C4-2B (cell line): ENCODE measurements around the gene HOXD8.

Source experiments
- H3K27ac ChIP-seq: fragments of 450-650 bp; 2 replicates; pipeline ENCODE4 v1.5.1; 2017
- CTCF ChIP-seq: fragments of 450-650 bp; conservative IDR thresholded peaks from 2 replicates; pipeline ENCODE4 v1.5.1; 2017; ENCODE audit warnings: mild to moderate bottlenecking
- ZFX ChIP-seq: fragments of 450-650 bp; IDR thresholded peaks from 2 replicates; pipeline ENCODE4 v1.6.1; 2017

HOXD8 gene

GRCh38 chr2:176164201-176164600 is 34.7 kb downstream of the HOXD8 start:
- TF ChIP-seq ZFX (no peak), CTCF (no peak)
- H3K27ac ChIP-seq, result no peak overlapping the region

- TF ChIP-seq ZFX (no peak), CTCF (no peak)
Measured at GRCh38 chr2:176164611-176165369, 35.3 kb downstream of the HOXD8 start.

GRCh38 chr2:176165370-176166050 is 36.0 kb downstream of the HOXD8 start:
- H3K27ac ChIP-seq, result no peak overlapping the region
- TF ChIP-seq ZFX (no peak), CTCF (no peak)

More at GRCh38 chr2:176164611-176165369, 35.3 kb downstream of the HOXD8 start:
- no peak overlapping the region for H3K27ac ChIP-seq

- no peak overlapping the region for H3K27ac ChIP-seq
- TF ChIP-seq CTCF (no peak), ZFX (no peak)
Measured at GRCh38 chr2:176166272-176166671, 36.8 kb downstream of the HOXD8 start.

GRCh38 chr2:176167398-176167797 is 37.9 kb downstream of the HOXD8 start:
- no peak for TF ChIP-seq ZFX
- no peak for TF ChIP-seq CTCF
- no peak overlapping the region for H3K27ac ChIP-seq

- TF ChIP-seq CTCF, result no peak
- TF ChIP-seq ZFX, result no peak
- H3K27ac ChIP-seq, result no peak overlapping the region
Measured at GRCh38 chr2:176169181-176169580, 39.7 kb downstream of the HOXD8 start.

- TF ChIP-seq ZFX (no peak), CTCF (no peak)
- H3K27ac ChIP-seq, result no peak overlapping the region
Measured at GRCh38 chr2:176169711-176170110, 40.2 kb downstream of the HOXD8 start.
